ENCODE results near the gene GXYLT2.

The GXYLT2 gene

GRCh38 chr3:72887705-72888545, at the start of gene GXYLT2:
GXYLT2 (plus strand) TSS chr3:72888046; CDS start chr3:72888234, 188 bp downstream.
- H2AFZ ChIP-seq (ENCODE audit: low read depth, low read length): peak within 1 kb of the TSS; percentile 94
- no peaks in the 10 kb centered on the region for H4K20me1 ChIP-seq (ENCODE audit: insufficient read depth, low read length)
- H3K36me3 ChIP-seq (replicated peaks; ENCODE audit: low read depth, low read length): no peaks in the 10 kb centered on the region
- peak within 1 kb of the TSS; percentile 84 for H3K4me3 ChIP-seq (ENCODE audit: low read length)
- no peak within 1 kb of the TSS for H3K27ac ChIP-seq (ENCODE audit: low read length)
- H3K4me2 ChIP-seq (ENCODE audit: low read length): peak within 1 kb of the TSS; percentile 98
- no peaks in the 10 kb centered on the region for H3K79me2 ChIP-seq (ENCODE audit: low read length)
- peaks cover 48% of the 10 kb centered on the region for H3K27me3 ChIP-seq (ENCODE audit: low read depth, low read length)
- H3K9me3 ChIP-seq (ENCODE audit: insufficient read depth, low read length): no peaks in the 10 kb centered on the region
- TF ChIP-seq EZH2phosphoT487 (IDR thresholded peaks at IDR 0.05; ENCODE audit: low read depth): no peak
- no peak for TF ChIP-seq CTCF (IDR thresholded peaks at IDR 0.05; ENCODE audit: low read depth, low read length)
- H3K9ac ChIP-seq (ENCODE audit: low read length): peak within 1 kb of the TSS; percentile 48
- H3K4me1 ChIP-seq (ENCODE audit: low read length): peaks cover 18% of the 10 kb centered on the region

GRCh38 chr3:72839057-72839456, 48.8 kb upstream of the GXYLT2 start:
- Histone ChIP-seq H3K27ac (ENCODE audit: low read length) (no peak overlapping the region), H3K27me3 (ENCODE audit: low read depth, low read length) (no peaks in the 10 kb centered on the region), H3K4me2 (ENCODE audit: low read length) (no peak overlapping the region), H3K9ac (ENCODE audit: low read length) (no peak overlapping the region), H2AFZ (ENCODE audit: low read depth, low read length) (no peak overlapping the region), H4K20me1 (ENCODE audit: insufficient read depth, low read length) (peaks cover 7% of the 10 kb centered on the region; the same call in 1 of the 2 replicates), H3K79me2 (ENCODE audit: low read length) (no peaks in the 10 kb centered on the region), H3K36me3 (replicated peaks; ENCODE audit: low read depth, low read length) (peaks cover 34% of the 10 kb centered on the region), H3K4me1 (ENCODE audit: low read length) (peaks cover 4% of the 10 kb centered on the region), H3K9me3 (ENCODE audit: insufficient read depth, low read length) (no peaks in the 10 kb centered on the region), H3K4me3 (ENCODE audit: low read length) (no peak overlapping the region)
- TF ChIP-seq CTCF (IDR thresholded peaks at IDR 0.05; ENCODE audit: low read depth, low read length) (no peak), EZH2phosphoT487 (IDR thresholded peaks at IDR 0.05; ENCODE audit: low read depth) (no peak)

- Histone ChIP-seq H3K27me3 (ENCODE audit: low read depth, low read length) (peaks cover 12% of the 10 kb centered on the region), H3K4me2 (ENCODE audit: low read length) (peak overlapping the region; percentile 34), H3K4me1 (ENCODE audit: low read length) (peaks cover 42% of the 10 kb centered on the region), H2AFZ (ENCODE audit: low read depth, low read length) (no peak overlapping the region), H3K36me3 (replicated peaks; ENCODE audit: low read depth, low read length) (peaks cover 21% of the 10 kb centered on the region), H3K9me3 (ENCODE audit: insufficient read depth, low read length) (no peaks in the 10 kb centered on the region), H3K27ac (ENCODE audit: low read length) (no peak overlapping the region), H3K4me3 (ENCODE audit: low read length) (no peak overlapping the region), H3K9ac (ENCODE audit: low read length) (no peak overlapping the region), H4K20me1 (ENCODE audit: insufficient read depth, low read length) (peaks cover 16% of the 10 kb centered on the region), H3K79me2 (ENCODE audit: low read length) (peaks cover 28% of the 10 kb centered on the region)
- TF ChIP-seq EZH2phosphoT487 (IDR thresholded peaks at IDR 0.05; ENCODE audit: low read depth) (no peak), CTCF (IDR thresholded peaks at IDR 0.05; ENCODE audit: low read depth, low read length) (no peak)
Measured at GRCh38 chr3:72844436-72844993, 43.3 kb upstream of the GXYLT2 start.

GRCh38 chr3:72846166-72846565, 41.7 kb upstream of the GXYLT2 start:
- Histone ChIP-seq H3K36me3 (replicated peaks; ENCODE audit: low read depth, low read length) (peaks cover 14% of the 10 kb centered on the region), H3K9ac (ENCODE audit: low read length) (no peak overlapping the region), H3K9me3 (ENCODE audit: insufficient read depth, low read length) (no peaks in the 10 kb centered on the region), H3K4me2 (ENCODE audit: low read length) (peak overlapping the region; percentile 100; the same call in 1 of the 2 replicates), H3K27me3 (ENCODE audit: low read depth, low read length) (peaks cover 24% of the 10 kb centered on the region), H2AFZ (ENCODE audit: low read depth, low read length) (no peak overlapping the region), H4K20me1 (ENCODE audit: insufficient read depth, low read length) (peaks cover 16% of the 10 kb centered on the region), H3K27ac (ENCODE audit: low read length) (no peak overlapping the region), H3K4me1 (ENCODE audit: low read length) (peaks cover 46% of the 10 kb centered on the region), H3K4me3 (ENCODE audit: low read length) (no peak overlapping the region), H3K79me2 (ENCODE audit: low read length) (peaks cover 28% of the 10 kb centered on the region)
- no peak for TF ChIP-seq EZH2phosphoT487 (IDR thresholded peaks at IDR 0.05; ENCODE audit: low read depth)
- no peak for TF ChIP-seq CTCF (IDR thresholded peaks at IDR 0.05; ENCODE audit: low read depth, low read length)

Data from OCI-LY3 (cell line).